HK-2 (cell line): ENCODE results near the gene TNS3.

ENCODE experiments used
- DNase-seq: peaks from one replicate; pipeline ENCODE4 v3.0.0-alpha.2; 2018; ENCODE audit not compliant: unreplicated experiment

TNS3 gene

GRCh38 chr7:47385536-47386125 lies 196.3 kb downstream of the TNS3 start:
- no peak for DNase-seq

DNA sequence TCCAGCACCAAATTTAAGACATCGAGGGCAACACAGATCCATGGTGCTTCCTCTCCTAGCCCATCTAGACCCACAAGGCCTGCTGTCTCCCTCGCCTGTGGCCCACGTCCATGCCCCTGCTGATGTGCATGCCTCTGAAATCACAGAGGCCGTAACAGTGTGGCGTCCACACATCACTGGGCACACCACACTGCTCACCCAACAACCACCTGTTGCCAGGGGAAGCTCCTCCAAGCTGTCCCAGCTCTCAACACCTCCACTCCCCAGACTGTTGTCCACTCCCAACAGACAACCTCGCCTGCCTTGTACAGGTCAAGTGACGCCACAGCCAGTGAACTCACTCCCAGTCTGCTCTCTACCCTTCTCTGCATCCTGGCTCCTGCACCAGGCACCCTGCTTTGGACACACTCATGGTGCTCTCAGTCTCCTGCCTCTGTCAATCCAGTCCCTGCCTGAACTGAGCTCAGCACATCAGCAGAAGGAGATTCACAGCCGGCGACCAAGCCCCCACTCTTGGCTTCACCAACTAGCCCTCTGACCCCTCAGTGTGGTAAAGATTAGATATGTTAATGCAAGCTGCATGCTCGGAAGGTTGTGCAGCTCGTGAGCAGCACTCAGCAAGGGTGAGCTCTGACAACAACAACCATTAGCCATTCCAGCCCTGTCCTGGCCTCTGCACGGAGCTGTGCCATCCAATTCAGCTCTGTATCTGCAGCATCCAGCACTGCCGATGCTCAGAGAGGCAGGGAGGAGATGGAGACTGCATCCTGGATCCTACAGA lies 197.0 kb downstream of the TNS3 start:
- DNase-seq, result no peak

- DNase-seq, result no peak
These were observed 198.0 kb downstream of the TNS3 start for GRCh38 chr7:47383696-47384445.

DNA sequence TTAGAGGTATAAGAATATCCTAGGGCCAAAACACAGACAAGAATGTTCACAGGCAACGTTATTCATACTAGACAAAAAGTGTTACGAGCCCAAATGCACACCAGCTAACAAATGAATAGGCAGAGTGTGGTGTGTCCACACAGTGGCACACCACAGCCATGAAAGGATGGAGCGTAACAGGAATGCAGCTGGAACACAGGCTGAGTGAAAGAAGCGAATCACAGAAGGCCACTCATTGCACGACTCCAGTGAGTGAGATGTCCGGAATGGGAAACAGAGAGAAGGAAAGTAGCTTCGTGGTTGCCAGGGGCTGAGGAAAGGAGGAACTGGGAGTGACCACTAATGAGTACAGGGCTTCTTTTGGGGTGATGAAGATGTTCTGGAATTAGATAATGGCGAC lies 198.8 kb downstream of the TNS3 start:
- peak; percentile 16 for DNase-seq

- no peak for DNase-seq
These were observed 199.7 kb downstream of the TNS3 start for GRCh38 chr7:47382200-47382599.

- DNase-seq, result no peak
These were observed 200.8 kb downstream of the TNS3 start for GRCh38 chr7:47381134-47381495.

GRCh38 chr7:47380325-47381133 lies 201.4 kb downstream of the TNS3 start:
- no peak for DNase-seq

GRCh38 chr7:47379629-47380324 lies 202.1 kb downstream of the TNS3 start:
- DNase-seq, result peak; percentile 70

DNA sequence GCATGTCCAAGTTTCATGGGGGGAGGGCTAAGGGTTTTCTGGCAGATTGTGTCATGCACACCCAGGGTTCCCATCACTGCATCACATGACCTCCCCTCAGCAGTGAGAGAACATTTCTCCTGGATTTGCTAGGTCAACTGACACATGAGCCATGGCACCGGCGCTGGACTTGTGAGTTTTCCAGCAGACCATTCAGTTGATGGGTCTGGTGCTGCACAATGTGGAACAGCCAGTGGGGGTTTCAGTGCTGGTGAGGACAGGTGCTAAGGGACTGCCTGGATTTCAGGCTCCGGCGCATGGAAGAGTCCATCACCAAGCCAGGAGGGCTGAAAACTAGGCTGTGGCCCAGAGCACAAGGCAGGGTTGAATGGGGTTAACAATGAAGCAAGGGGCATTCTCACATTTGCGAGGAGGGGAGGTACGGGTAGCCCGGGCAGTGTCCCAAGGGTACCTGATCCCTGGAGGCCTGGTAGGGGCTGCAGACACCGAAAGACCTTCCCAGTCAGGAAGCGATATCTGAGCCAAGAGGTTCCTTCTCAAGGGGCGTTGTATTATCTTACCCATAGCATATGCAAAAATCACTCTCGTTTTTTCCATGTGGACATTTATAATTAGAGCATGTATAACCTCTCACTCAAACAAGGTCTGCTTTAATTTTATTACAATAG lies 203.0 kb downstream of the TNS3 start:
- no peak for DNase-seq

GRCh38 chr7:47377741-47378140 lies 204.2 kb downstream of the TNS3 start:
- no peak for DNase-seq

GRCh38 chr7:47376991-47377616 lies 204.8 kb downstream of the TNS3 start:
- DNase-seq, result no peak

- no peak for DNase-seq
These were observed 206.6 kb downstream of the TNS3 start for GRCh38 chr7:47375121-47375938.

GRCh38 chr7:47374538-47374937 lies 207.4 kb downstream of the TNS3 start:
- no peak for DNase-seq

DNA sequence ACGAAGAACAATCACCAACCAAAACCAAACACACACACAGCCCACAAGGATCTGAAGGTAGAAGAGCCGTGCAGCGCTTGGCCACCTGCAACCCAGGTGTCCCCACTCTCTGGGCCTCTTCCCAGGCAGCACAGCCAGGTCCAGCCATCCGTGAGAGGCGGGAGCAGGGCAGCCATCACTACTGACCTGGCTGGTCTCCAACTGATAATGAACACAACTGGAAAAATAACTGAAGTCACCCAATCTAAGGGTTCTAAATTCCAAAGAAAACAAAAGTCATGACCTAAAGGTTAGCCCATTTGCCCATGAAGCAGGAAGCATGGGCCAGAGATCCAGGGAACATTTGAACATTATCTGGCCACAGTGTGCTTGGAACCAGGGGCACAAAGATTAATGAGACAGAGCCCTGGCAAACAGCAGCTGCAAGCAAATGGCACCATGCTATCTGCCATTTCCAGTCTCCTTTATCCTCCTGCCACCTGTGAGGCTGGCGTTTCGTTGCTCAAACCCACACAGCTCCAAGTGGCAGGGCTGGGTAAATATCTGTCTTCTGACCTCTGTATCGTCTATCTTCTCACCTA lies 207.9 kb downstream of the TNS3 start:
- no peak for DNase-seq

- peak; percentile 74 for DNase-seq
These were observed 210.1 kb downstream of the TNS3 start for GRCh38 chr7:47371733-47372368.

DNA sequence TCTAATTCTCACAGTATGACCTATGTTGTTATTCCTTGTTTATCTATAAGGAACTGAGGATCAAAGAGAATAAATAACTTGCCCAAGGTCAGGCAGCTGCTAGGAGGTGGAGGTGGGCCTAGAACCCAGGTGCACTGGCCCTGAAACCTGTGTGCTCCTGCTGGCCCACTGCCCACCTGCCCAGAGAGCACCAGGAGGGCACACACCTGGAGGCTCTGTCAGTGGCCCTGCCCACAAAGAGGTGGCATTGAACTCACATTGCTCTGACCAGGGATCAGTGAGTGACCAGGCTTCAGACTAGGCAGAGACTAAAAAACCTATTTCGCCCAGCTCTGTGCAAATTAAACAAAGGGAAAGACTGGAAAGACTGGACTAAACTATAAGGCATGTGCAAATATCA lies 210.6 kb downstream of the TNS3 start:
- no peak for DNase-seq

- peak; percentile 81 for DNase-seq
These were observed 211.4 kb downstream of the TNS3 start for GRCh38 chr7:47370461-47371042.

- DNase-seq, result no peak
These were observed 212.2 kb downstream of the TNS3 start for GRCh38 chr7:47369736-47370135.
